Caco-2 (cell line): Measurements from ENCODE around the gene PRPF19. TPM values are rescaled to one million over a fixed set of nuclear protein-coding genes. Genes with fewer than 3 reads are reported as not detected.

Source experiments
- BruUV-seq: library from RNA; stranded (reverse); fragments of 400-500 nt; replicated peaks from 2 replicates; lab custom pipeline; 2021; lab: Mats Ljungman, UMichigan
- CTCF ChIA-PET: fragments of 300-600 bp; sonication (Branson Sonifier 250); formaldehyde crosslinking; loops from one replicate; lab custom pipeline; 2022; ENCODE audit warnings: antibody characterized with exemption; lab: Charles Lee
- POLR2A ChIA-PET: fragments of 300-600 bp; sonication (Branson Sonifier 250); formaldehyde crosslinking; loops from one replicate; lab custom pipeline; 2022; ENCODE audit warnings: antibody characterized with exemption; lab: Charles Lee
- DNase-seq, 2 experiments: peaks; one replicate each; pipeline versions ENCODE4 v3.0.0 to v3.0.0-alpha.2; 2020 to 2022
- H3K27me3 ChIP-seq: replicated peaks from 2 replicates; pipeline ENCODE4 v1.6.0; 2011; ENCODE audit warnings: low read length; ENCODE audit not compliant: control insufficient read depth, insufficient read depth
- H3K36me3 ChIP-seq: 2 replicates; pipeline ENCODE4 v1.5.1; 2011; ENCODE audit warnings: low read length; ENCODE audit not compliant: control insufficient read depth, insufficient read depth
- H3K4me1 ChIP-seq: fragments of 250-450 bp; sonication (Bioruptor Pico); 2 replicates; pipeline ENCODE4 v1.5.1; 2020; ENCODE audit warnings: mild to moderate bottlenecking
- H3K4me3 ChIP-seq: 2 replicates; pipeline ENCODE4 v1.5.1; 2011; ENCODE audit warnings: low read depth, mild to moderate bottlenecking, control low read depth, low read length
- H3K9me3 ChIP-seq: fragments of 250-450 bp; sonication (Bioruptor Pico); 2 replicates; pipeline ENCODE4 v1.5.1; 2020; ENCODE audit warnings: mild to moderate bottlenecking, moderate library complexity
- H3K27ac Mint-ChIP-seq: one replicate; pipeline ENCODE4 v1.8.0; 2022; ENCODE audit warnings: mixed read lengths; ENCODE audit not compliant: unreplicated experiment
- H3K27me3 Mint-ChIP-seq: one replicate; pipeline ENCODE4 v1.8.0; 2022; ENCODE audit warnings: mixed read lengths; ENCODE audit not compliant: insufficient read depth, unreplicated experiment
- H3K36me3 Mint-ChIP-seq: one replicate; pipeline ENCODE4 v1.8.0; 2022; ENCODE audit warnings: mild to moderate bottlenecking, mixed read lengths; ENCODE audit not compliant: insufficient read depth, unreplicated experiment
- H3K4me1 Mint-ChIP-seq: one replicate; pipeline ENCODE4 v1.8.0; 2022; ENCODE audit warnings: low read depth, mixed read lengths; ENCODE audit not compliant: unreplicated experiment
- H3K4me3 Mint-ChIP-seq: one replicate; pipeline ENCODE4 v1.8.0; 2022; ENCODE audit warnings: mild to moderate bottlenecking, moderate library complexity, mixed read lengths; ENCODE audit not compliant: unreplicated experiment
- H3K9me3 Mint-ChIP-seq: one replicate; pipeline ENCODE4 v1.8.0; 2022; ENCODE audit warnings: mixed read lengths; ENCODE audit not compliant: unreplicated experiment
- CTCF ChIP-seq, 2 experiments: fragments of 200-600 bp in 1 of 2; IDR thresholded peaks; 1 replicate in 1 of 2; 2 replicates in 1 of 2; pipeline versions ENCODE4 v1.5.1 to v1.8.0; 2011 to 2022; ENCODE audit warnings: antibody characterized with exemption in 1 of 2, control low read depth in 1 of 2, inconsistent platforms in 1 of 2, low read depth in 1 of 2, low read length in 1 of 2, mild to moderate bottlenecking in 1 of 2, moderate library complexity in 1 of 2; ENCODE audit not compliant: insufficient read depth in 1 of 2, severe bottlenecking in 1 of 2, unreplicated experiment in 1 of 2
- intact Hi-C: fragments of 100-400 bp; cut with micrococcal nuclease; formaldehyde crosslinking; loops from one replicate; pipeline ENCODE4 v1.10.0; 2022; ENCODE audit not compliant: unreplicated experiment
- total RNA-seq: library from RNA; stranded (reverse); gene quantifications from 2 replicates; pipeline ENCODE4 v1.2.3, GENCODE V29; 2022

The PRPF19 gene
- total RNA-seq, 1 experiment from 2014 or later: 183 TPM

GRCh38 chr11:60953781-60954180 lies 47.4 kb upstream of the PRPF19 start:
- no TSS peak for BruUV-seq

GRCh38 chr11:60952742-60953170 lies 46.4 kb upstream of the PRPF19 start:
- H3K27me3 Mint-ChIP-seq: no peaks in the 10 kb centered on the region
- no peaks in the 10 kb centered on the region for H3K27me3 ChIP-seq
- CTCF ChIA-PET: no interaction called here
- H3K4me3 ChIP-seq: no peak overlapping the region
- H3K9me3 Mint-ChIP-seq: no peaks in the 10 kb centered on the region
- no peaks in the 10 kb centered on the region for H3K36me3 Mint-ChIP-seq
- no peak for DNase-seq
- peaks cover 6% of the 10 kb centered on the region; the same call in 1 of the 2 replicates for H3K4me1 ChIP-seq
- no peak overlapping the region for H3K4me3 Mint-ChIP-seq
- H3K9me3 ChIP-seq: no peaks in the 10 kb centered on the region
- POLR2A ChIA-PET: no interaction called here
- BruUV-seq: no TSS peak
- intact Hi-C loops: no loop called here
- no peaks in the 10 kb centered on the region for H3K36me3 ChIP-seq
- TF ChIP-seq CTCF (IDR thresholded peaks at IDR 0.05; ENCODE audit: insufficient read depth in 1 of 2, low read depth in 1 of 2, low read length in 1 of 2, severe bottlenecking in 1 of 2, unreplicated experiment in 1 of 2): no peak
- no peak overlapping the region for H3K27ac Mint-ChIP-seq
- peaks cover 13% of the 10 kb centered on the region for H3K4me1 Mint-ChIP-seq

More at GRCh38 chr11:60953781-60954180, 47.4 kb upstream of the PRPF19 start:
- Histone ChIP-seq H3K27me3 (no peaks in the 10 kb centered on the region), H3K9me3 (no peaks in the 10 kb centered on the region), H3K4me1 (peaks cover 6% of the 10 kb centered on the region; the same call in 1 of the 2 replicates), H3K4me3 (no peak overlapping the region), H3K36me3 (no peaks in the 10 kb centered on the region)
- intact Hi-C loops: no loop called here
- DNase-seq: no peak
- ChIA-PET CTCF (interaction anchor here (0.5 kb wide), 1 partner anchor 916 kb away, joined by 5 read pairs; no protein-coding TSS in a partner anchor), POLR2A (no interaction called here)
- H3K36me3 Mint-ChIP-seq: no peaks in the 10 kb centered on the region
- no peak overlapping the region for H3K27ac Mint-ChIP-seq
- no peak overlapping the region for H3K4me3 Mint-ChIP-seq
- no peaks in the 10 kb centered on the region for H3K9me3 Mint-ChIP-seq
- peaks cover 13% of the 10 kb centered on the region for H3K4me1 Mint-ChIP-seq
- H3K27me3 Mint-ChIP-seq: no peaks in the 10 kb centered on the region
- no peak for TF ChIP-seq CTCF (IDR thresholded peaks at IDR 0.05; ENCODE audit: insufficient read depth in 1 of 2, low read depth in 1 of 2, low read length in 1 of 2, severe bottlenecking in 1 of 2, unreplicated experiment in 1 of 2)

GRCh38 chr11:60951904-60952741 lies 45.7 kb upstream of the PRPF19 start, which contains the start of gene SLC15A3:
TSS of gene SLC15A3 (minus strand) at chr11:60952176. CDS start at chr11:60951551, 625 bp downstream.
- Mint-ChIP-seq H3K27me3 (no peaks in the 10 kb centered on the region), H3K4me3 (no peak within 1 kb of the TSS), H3K9me3 (no peaks in the 10 kb centered on the region), H3K4me1 (peaks cover 13% of the 10 kb centered on the region), H3K36me3 (no peaks in the 10 kb centered on the region), H3K27ac (no peak within 1 kb of the TSS)
- peaks cover 6% of the 10 kb centered on the region; the same call in 1 of the 2 replicates for H3K4me1 ChIP-seq
- DNase-seq: no peak
- intact Hi-C loops: no loop called here
- ChIA-PET CTCF (no interaction called here), POLR2A (no interaction called here)
- H3K27me3 ChIP-seq: no peaks in the 10 kb centered on the region
- H3K36me3 ChIP-seq: no peaks in the 10 kb centered on the region
- H3K9me3 ChIP-seq: no peaks in the 10 kb centered on the region
- no TSS peak for BruUV-seq
- H3K4me3 ChIP-seq: no peak within 1 kb of the TSS
- no peak for TF ChIP-seq CTCF (IDR thresholded peaks at IDR 0.05; ENCODE audit: insufficient read depth in 1 of 2, low read depth in 1 of 2, low read length in 1 of 2, severe bottlenecking in 1 of 2, unreplicated experiment in 1 of 2)
